Peyer's patch (tissue), 4 donors: Measurements from ENCODE around the gene SLC13A3. TPM values are rescaled to one million over a fixed set of nuclear protein-coding genes. Genes with fewer than 3 reads are reported as not detected.

Experiments used
- DNase-seq, 3 donors: peaks; one replicate each; pipeline ENCODE4 v3.0.0-alpha.2; 2017 to 2019
- H3K27ac ChIP-seq, 4 donors: fragments of 200-600 bp; sonication (generic); one replicate each; pipeline ENCODE4 v1.5.1; 2016 to 2019
- H3K27me3 ChIP-seq, 2 donors: fragments of 200-600 bp; sonication (generic); one replicate each; pipeline ENCODE4 v1.5.1; 2019
- H3K36me3 ChIP-seq, 3 donors: fragments of 200-600 bp; sonication (generic); one replicate each; pipeline ENCODE4 v1.5.1; 2016 to 2019
- H3K4me1 ChIP-seq, 4 donors: fragments of 200-600 bp; sonication (generic); one replicate each; pipeline ENCODE4 v1.5.1; 2016 to 2019
- H3K4me3 ChIP-seq, 4 donors: fragments of 200-600 bp; sonication (generic); 1 replicate in 3 of 4; 2 replicates in 1 of 4; pipeline ENCODE4 v1.5.1; 2016 to 2019; ENCODE audit warnings: mild to moderate bottlenecking in 1 of 4
- H3K9me3 ChIP-seq, 4 donors: fragments of 200-600 bp; sonication (generic); one replicate each; pipeline ENCODE4 v1.5.1; 2016 to 2019; ENCODE audit warnings: mild to moderate bottlenecking in 1 of 4
- CTCF ChIP-seq, 6 experiments: fragments of 450-650 bp in 4 of 6; fragments of 200-600 bp in 2 of 6; sonication (generic) in 1 of 6; IDR thresholded peaks; one replicate each; pipeline ENCODE4 v1.5.1; 2017 to 2019; ENCODE audit warnings: antibody characterized with exemption in 6 of 6, mild to moderate bottlenecking in 3 of 6, moderate library complexity in 1 of 6
- POLR2A ChIP-seq, 2 donors: fragments of 450-650 bp; IDR thresholded peaks; one replicate each; pipeline ENCODE4 v1.5.1; 2017; ENCODE audit warnings: antibody characterized with exemption in 2 of 2, mild to moderate bottlenecking in 2 of 2, moderate library complexity in 2 of 2
- total RNA-seq, 4 donors: library from RNA; depleted of rRNA; stranded (reverse); fragments of >200 nt; gene quantifications; one replicate each; pipeline ENCODE4 v1.1.0, GENCODE V29; 2016

The SLC13A3 gene
- total RNA-seq, 4 donors from 2014 or later = 1.3 to 10.7 TPM; not detected in 2

GRCh38 chr20:46554828-46555227 lies 96.4 kb downstream of the SLC13A3 start:
- Histone ChIP-seq H3K27ac (no peak overlapping the region), H3K4me1 (no peaks in the 10 kb centered on the region)

GRCh38 chr20:46553926-46554325 lies 97.3 kb downstream of the SLC13A3 start:
- no peak overlapping the region for H3K27ac ChIP-seq
- no peaks in the 10 kb centered on the region for H3K36me3 ChIP-seq
- no peaks in the 10 kb centered on the region for H3K27me3 ChIP-seq
- no peak for DNase-seq
- no peaks in the 10 kb centered on the region for H3K9me3 ChIP-seq
- TF ChIP-seq CTCF (IDR thresholded peaks at IDR 0.05) (no peak), POLR2A (IDR thresholded peaks at IDR 0.05) (no peak)
- no peak overlapping the region for H3K4me3 ChIP-seq
- H3K4me1 ChIP-seq = no peaks in the 10 kb centered on the region

More at GRCh38 chr20:46554828-46555227, 96.4 kb downstream of the SLC13A3 start:
- H3K9me3 ChIP-seq = no peaks in the 10 kb centered on the region
- DNase-seq = no peak
- H3K27me3 ChIP-seq = no peaks in the 10 kb centered on the region
- H3K36me3 ChIP-seq = no peaks in the 10 kb centered on the region
- H3K4me3 ChIP-seq = no peak overlapping the region
- TF ChIP-seq POLR2A (IDR thresholded peaks at IDR 0.05) = no peak
- no peak for TF ChIP-seq CTCF (IDR thresholded peaks at IDR 0.05)

GRCh38 chr20:46552460-46553420 lies 98.5 kb downstream of the SLC13A3 start:
- H3K27ac ChIP-seq = no peak overlapping the region
- peak in 1 of 3 donors; percentile 25 for DNase-seq
- H3K36me3 ChIP-seq = no peaks in the 10 kb centered on the region
- TF ChIP-seq CTCF (IDR thresholded peaks at IDR 0.05) = no peak
- no peak for TF ChIP-seq POLR2A (IDR thresholded peaks at IDR 0.05)
- no peaks in the 10 kb centered on the region for H3K9me3 ChIP-seq
- H3K4me1 ChIP-seq = no peaks in the 10 kb centered on the region
- no peaks in the 10 kb centered on the region for H3K27me3 ChIP-seq
- H3K4me3 ChIP-seq = no peak overlapping the region

- TF ChIP-seq CTCF (IDR thresholded peaks at IDR 0.05) = no peak
- no peak for TF ChIP-seq POLR2A (IDR thresholded peaks at IDR 0.05)
- H3K9me3 ChIP-seq = no peaks in the 10 kb centered on the region
- no peak for DNase-seq
- H3K4me3 ChIP-seq = no peak overlapping the region
- no peaks in the 10 kb centered on the region for H3K27me3 ChIP-seq
- H3K27ac ChIP-seq = no peak overlapping the region
- H3K4me1 ChIP-seq = no peaks in the 10 kb centered on the region
- H3K36me3 ChIP-seq = no peaks in the 10 kb centered on the region
Measured at GRCh38 chr20:46551522-46552381, 99.5 kb downstream of the SLC13A3 start.

GRCh38 chr20:46550461-46550860 lies 100.8 kb downstream of the SLC13A3 start, which contains the start of gene OCSTAMP:
OCSTAMP (minus strand) TSS chr20:46550654; CDS start chr20:46550560, 94 bp downstream.
- Histone ChIP-seq H3K4me1 (no peaks in the 10 kb centered on the region), H3K36me3 (no peaks in the 10 kb centered on the region), H3K27ac (no peak within 1 kb of the TSS), H3K4me3 (no peak within 1 kb of the TSS), H3K9me3 (no peaks in the 10 kb centered on the region), H3K27me3 (no peaks in the 10 kb centered on the region)
- no peak for TF ChIP-seq CTCF (IDR thresholded peaks at IDR 0.05)
- no peak for TF ChIP-seq POLR2A (IDR thresholded peaks at IDR 0.05)
- DNase-seq = no peak
